D721Med (cell line): ENCODE results near the gene RNGTT.

ENCODE experiments used
- DNase-seq: peaks from one replicate; pipeline ENCODE4 v3.0.0; 2011; ENCODE audit warnings: low spot score; ENCODE audit not compliant: insufficient read length
- FAIRE-seq: peaks from 2 replicates; lab custom pipeline; 2011; peaks lifted over from hg19 to GRCh38; lab: Jason Lieb, UNC
- CTCF ChIP-seq: IDR thresholded peaks from 2 replicates; pipeline ENCODE4 v1.5.1; 2012; ENCODE audit warnings: mild to moderate bottlenecking, control low read depth; ENCODE audit not compliant: insufficient read depth; ENCODE audit errors: missing control alignments

The RNGTT gene

GRCh38 chr6:88565836-88566235, 397.6 kb downstream of the RNGTT start:
- FAIRE-seq (no peak), DNase-seq (no peak)
- no peak for TF ChIP-seq CTCF

GRCh38 chr6:88565409-88565811, 398.0 kb downstream of the RNGTT start:
- DNase-seq (no peak), FAIRE-seq (no peak)
- no peak for TF ChIP-seq CTCF

DNA sequence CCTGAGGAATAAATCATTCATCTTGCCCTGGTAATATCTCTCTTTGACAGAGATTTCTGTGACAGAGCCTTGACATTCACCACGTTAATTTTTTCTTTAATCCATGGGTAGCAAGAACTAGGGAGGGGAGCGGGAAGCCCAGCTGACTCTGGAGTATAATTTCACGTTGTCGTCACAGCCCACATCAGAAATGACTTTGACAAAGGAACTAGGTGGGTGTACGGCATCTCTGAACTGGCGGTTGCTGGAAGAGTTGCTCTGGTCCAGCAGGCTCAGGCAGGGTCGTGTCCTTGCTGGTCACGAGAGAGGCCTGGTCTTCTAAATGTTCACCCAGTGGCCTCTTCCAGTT, 400.2 kb downstream of the RNGTT start:
- DNase-seq (no peak), FAIRE-seq (no peak)
- no peak for TF ChIP-seq CTCF

- no peak for DNase-seq
- FAIRE-seq, result no peak
- TF ChIP-seq CTCF, result no peak
These were observed 400.8 kb downstream of the RNGTT start for GRCh38 chr6:88562353-88563276.

DNA sequence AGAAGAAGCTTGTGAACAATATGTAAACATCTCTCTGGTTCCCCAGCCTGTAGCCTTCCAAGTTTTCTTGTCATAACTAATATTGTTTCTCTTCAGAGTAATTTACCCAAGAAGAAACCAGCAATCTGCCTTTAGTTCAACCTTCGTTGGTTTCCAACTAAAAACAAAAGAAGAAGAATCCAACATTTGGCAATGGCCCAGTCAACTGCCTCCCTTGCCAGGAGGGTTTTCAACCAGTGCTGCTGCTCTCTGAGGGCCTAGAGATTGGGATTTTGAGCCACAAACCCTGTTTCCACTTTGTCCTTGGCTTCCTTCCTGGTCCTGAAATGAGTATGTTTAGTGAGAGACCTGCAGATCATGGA, 401.5 kb downstream of the RNGTT start:
- no peak for TF ChIP-seq CTCF
- DNase-seq (no peak), FAIRE-seq (no peak)

DNA sequence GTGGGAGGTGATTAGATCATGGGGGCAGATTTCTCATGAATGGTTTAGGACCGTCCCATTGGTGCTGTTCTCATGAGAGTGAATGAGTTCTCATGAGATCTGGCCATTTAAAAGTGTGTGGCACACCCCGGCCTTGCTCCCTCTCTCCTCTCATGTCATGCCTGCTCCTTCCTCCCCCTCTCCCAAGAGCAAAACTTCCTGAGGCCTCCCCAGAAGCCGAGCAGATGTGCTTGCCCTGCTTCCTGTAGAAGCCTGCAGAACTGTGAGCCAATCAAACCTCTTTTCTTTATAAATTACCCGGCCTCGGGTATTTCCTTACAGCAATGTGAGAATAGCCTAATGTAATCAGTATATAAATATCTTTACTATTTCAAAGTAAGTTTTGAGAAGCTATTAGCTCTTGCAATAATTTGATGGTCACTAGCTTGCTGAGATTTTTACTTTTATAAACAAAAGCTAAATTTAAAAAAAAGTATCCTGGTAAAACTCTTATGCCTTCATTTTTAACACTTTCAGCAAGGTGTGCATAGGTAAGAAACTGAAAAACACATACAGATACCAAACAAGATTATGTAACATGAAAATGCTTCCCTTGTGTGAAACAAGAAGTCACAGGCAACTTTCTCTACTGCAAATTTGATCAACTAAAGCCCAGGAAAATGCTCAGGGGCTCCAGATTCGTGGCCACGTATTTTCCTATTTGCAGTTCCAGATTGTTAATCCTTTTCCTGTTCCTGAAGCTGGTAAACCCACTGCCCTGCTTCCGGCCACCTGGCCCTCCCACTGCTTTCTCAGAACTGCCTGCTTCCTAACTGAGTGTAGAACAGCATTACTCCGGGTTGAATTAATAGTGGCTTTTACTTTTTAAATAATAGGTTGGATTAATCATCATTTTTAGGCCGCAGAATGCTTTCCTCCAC, 402.1 kb downstream of the RNGTT start:
- no peak for TF ChIP-seq CTCF
- no peak for DNase-seq
- no peak for FAIRE-seq
